ENCODE data around the gene FBLN1. TPM values are rescaled to one million over a fixed set of nuclear protein-coding genes. Genes with fewer than 3 reads are reported as not detected.

Gene FBLN1
- total and polyA plus RNA-seq, 9 of the 15 experiments (the other 6 are each of a cell fraction or from before 2014, with no cell fraction given): 0.66 TPM; not detected in 8

DNA sequence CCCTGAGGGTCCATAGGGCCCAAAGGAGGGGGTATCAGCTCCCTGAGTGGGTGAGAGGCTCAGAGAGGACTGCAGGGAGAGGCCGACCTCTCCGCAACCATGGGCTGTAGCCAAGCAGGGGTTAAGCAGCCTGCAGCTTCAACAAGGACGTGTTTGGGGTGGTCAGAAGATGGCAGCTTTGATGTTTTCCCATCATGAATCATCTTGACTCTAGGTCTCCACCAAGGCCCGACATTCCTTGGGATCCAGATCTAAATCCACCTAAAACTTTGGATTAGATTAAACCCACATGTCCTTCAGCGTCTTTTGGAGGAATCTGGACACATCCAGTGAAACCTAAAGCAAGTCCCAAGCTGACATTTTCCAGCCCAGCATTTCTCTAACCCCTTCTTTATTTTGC lies 19.8 kb downstream of the FBLN1 start:
- no TSS peak for BruUV-seq (replicated peaks)
- peaks cover 18 to 71% of the 10 kb centered on the region in 2 experiments for H3K27me3 ChIP-seq (ENCODE audit: control insufficient read depth in 2 of 2, insufficient read depth in 2 of 2, low read length in 2 of 2)
- H3K4me3 ChIP-seq: no peak overlapping the region
- ATAC-seq (no peak), FAIRE-seq (no peak), DNase-seq (ENCODE audit: extremely low read depth in 1 of 4, low spot score in 3 of 4) (no peak)
- no peaks in the 10 kb centered on the region for H4K20me1 ChIP-seq (replicated peaks; ENCODE audit: control insufficient read depth, insufficient read depth, low read length)
- intact Hi-C loops (cut with micrococcal nuclease) (no loop called here), in situ Hi-C loops (cut with MboI) (no loop called here)
- H3K9me3 ChIP-seq (replicated peaks; ENCODE audit: control insufficient read depth, insufficient read depth, low read depth, low read length): no peaks in the 10 kb centered on the region
- no peak overlapping the region for H2AFZ ChIP-seq (ENCODE audit: low read depth, low read length)
- H3K4me2 ChIP-seq (ENCODE audit: insufficient read depth, low read length): no peak overlapping the region
- CTCF ChIA-PET (ENCODE audit: low intra/inter-chr PET ratio): no interaction called here
- H3K4me1 ChIP-seq (replicated peaks in 1 of 2; ENCODE audit: control insufficient read depth in 2 of 2, insufficient read depth in 2 of 2, low read length in 2 of 2): no peaks in the 10 kb centered on the region
- H3K9me1 ChIP-seq (ENCODE audit: control insufficient read depth, insufficient read depth, low read length): no peaks in the 10 kb centered on the region
- POLR2A ChIA-PET: no interaction called here
- no peaks in the 10 kb centered on the region for H3K36me3 ChIP-seq (ENCODE audit: control insufficient read depth, insufficient read depth, low read length)
- WGBS (ENCODE audit: insufficient coverage, low coverage, missing lambda C conversion rate): 0% methylated on average over 4 of the region's 5 CpGs
- no peak overlapping the region for H3K27ac ChIP-seq (ENCODE audit: extremely low read depth, low read depth, low read length)
- no peak overlapping the region for H3K9ac ChIP-seq (ENCODE audit: insufficient read depth in 1 of 2, low read depth in 2 of 2, low read length in 2 of 2)
- no peaks in the 10 kb centered on the region for H3K79me2 ChIP-seq (ENCODE audit: control insufficient read depth, insufficient read depth, low read length)
- TF ChIP-seq, protein P1, sequence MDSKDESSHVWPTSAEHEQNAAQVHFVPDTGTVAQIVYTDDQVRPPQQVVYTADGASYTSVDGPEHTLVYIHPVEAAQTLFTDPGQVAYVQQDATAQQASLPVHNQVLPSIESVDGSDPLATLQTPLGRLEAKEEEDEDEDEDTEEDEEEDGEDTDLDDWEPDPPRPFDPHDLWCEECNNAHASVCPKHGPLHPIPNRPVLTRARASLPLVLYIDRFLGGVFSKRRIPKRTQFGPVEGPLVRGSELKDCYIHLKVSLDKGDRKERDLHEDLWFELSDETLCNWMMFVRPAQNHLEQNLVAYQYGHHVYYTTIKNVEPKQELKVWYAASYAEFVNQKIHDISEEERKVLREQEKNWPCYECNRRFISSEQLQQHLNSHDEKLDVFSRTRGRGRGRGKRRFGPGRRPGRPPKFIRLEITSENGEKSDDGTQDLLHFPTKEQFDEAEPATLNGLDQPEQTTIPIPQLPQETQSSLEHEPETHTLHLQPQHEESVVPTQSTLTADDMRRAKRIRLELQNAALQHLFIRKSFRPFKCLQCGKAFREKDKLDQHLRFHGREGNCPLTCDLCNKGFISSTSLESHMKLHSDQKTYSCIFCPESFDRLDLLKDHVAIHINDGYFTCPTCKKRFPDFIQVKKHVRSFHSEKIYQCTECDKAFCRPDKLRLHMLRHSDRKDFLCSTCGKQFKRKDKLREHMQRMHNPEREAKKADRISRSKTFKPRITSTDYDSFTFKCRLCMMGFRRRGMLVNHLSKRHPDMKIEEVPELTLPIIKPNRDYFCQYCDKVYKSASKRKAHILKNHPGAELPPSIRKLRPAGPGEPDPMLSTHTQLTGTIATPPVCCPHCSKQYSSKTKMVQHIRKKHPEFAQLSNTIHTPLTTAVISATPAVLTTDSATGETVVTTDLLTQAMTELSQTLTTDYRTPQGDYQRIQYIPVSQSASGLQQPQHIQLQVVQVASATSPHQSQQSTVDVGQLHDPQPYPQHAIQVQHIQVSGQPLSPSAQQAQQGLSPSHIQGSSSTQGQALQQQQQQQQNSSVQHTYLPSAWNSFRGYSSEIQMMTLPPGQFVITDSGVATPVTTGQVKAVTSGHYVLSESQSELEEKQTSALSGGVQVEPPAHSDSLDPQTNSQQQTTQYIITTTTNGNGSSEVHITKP (IDR thresholded peaks at IDR 0.05; ENCODE audit: partially characterized antibody): no peak
- TF ChIP-seq SOX6 (IDR thresholded peaks at IDR 0.05) (no peak), TCF7L2 (IDR thresholded peaks at IDR 0.05; ENCODE audit: low read depth, low read length) (no peak), KDM5B (IDR thresholded peaks at IDR 0.05; ENCODE audit: insufficient replicate concordance, low read depth, low read length) (no peak), IFI16 (CRISPR knock-in tag; IDR thresholded peaks at IDR 0.05) (no peak), POLR3G (IDR thresholded peaks at IDR 0.05; ENCODE audit: extremely low read depth, insufficient read length, insufficient replicate concordance) (no peak), SIRT6 (IDR thresholded peaks at IDR 0.05; ENCODE audit: low read depth, low read length) (no peak)
- TF ChIP-seq, protein P2, sequence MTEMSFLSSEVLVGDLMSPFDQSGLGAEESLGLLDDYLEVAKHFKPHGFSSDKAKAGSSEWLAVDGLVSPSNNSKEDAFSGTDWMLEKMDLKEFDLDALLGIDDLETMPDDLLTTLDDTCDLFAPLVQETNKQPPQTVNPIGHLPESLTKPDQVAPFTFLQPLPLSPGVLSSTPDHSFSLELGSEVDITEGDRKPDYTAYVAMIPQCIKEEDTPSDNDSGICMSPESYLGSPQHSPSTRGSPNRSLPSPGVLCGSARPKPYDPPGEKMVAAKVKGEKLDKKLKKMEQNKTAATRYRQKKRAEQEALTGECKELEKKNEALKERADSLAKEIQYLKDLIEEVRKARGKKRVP (CRISPR knock-in tag; IDR thresholded peaks at IDR 0.05): no peak
- TF ChIP-seq, protein P3, sequence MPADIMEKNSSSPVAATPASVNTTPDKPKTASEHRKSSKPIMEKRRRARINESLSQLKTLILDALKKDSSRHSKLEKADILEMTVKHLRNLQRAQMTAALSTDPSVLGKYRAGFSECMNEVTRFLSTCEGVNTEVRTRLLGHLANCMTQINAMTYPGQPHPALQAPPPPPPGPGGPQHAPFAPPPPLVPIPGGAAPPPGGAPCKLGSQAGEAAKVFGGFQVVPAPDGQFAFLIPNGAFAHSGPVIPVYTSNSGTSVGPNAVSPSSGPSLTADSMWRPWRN (IDR thresholded peaks at IDR 0.05; ENCODE audit: low read depth): no peak

Data from K562 (cell line).